ENCODE results near the gene ABR.
"Not testable (repeated sequence)": the region's sequence is repeated elsewhere in the genome, so short reads cannot be mapped to it uniquely, and the experiment has no call there.

Gene ABR

GRCh38 chr17:1089915-1090314, 89.9 kb downstream of the ABR start:
- no peak for DNase-seq

DNA sequence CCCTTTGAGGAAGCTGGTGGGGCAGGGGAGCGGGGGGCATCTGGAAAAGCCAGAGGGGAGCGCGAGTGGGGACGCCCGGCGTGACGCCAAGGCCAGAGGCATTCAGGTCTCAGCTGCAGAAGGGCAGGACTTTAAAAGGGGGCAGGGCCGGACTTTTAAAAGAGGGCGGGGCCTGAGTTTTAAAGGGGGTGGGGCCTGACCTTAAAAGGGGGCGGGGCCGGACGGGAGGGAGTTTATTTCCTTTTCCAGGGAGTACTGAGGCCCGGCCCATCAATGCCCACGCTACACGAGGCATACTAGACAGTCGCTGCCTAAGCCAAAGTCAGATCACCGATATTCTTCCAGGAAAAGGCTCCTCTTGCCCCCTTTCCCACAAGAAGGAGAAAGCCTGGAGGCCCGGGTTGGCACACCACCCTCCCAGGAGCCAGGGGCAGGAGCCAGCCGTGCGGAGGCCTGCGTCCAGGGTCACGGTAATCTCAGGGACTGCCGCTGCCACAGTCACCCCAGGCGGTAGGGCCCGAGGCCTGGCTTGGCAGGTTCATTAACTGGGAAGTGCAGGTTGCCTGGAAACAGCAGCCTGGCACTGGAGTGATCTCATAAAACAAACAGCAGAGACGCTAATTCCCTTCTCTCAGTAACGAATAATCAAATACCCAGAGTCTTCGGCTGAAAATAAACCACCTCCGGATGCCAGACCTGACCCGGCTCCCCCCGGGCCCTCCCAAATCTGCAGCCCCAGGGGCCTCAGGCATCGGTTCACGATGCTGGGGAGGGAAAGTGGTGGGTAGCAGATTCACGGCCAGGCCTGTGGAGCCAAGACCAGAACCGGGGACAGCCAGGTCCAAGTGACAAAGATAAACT, 92.2 kb downstream of the ABR start:
- no peak for DNase-seq

GRCh38 chr17:1083451-1084187, 96.2 kb downstream of the ABR start:
- no peak for DNase-seq

DNA sequence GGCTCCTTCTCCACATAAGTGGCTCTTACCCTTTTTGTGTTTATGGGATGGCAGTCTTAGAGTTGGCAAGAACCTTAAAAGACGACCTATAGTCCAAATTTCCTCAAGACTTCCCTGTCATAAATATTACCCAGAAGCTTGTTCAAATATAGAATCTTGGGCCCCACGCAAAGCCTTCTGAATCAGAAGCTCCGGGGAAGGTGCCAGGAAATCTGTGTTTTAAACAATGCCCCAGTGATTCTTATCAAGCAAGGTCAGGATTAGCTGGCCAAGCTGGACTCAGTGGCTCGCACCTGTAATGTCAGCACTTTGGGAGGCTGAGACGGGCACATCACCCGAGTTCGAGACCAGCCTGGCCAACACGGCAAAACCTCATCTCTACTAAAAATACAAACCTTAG, 97.2 kb downstream of the ABR start:
- no peak for DNase-seq

GRCh38 chr17:1078831-1079561, 100.8 kb downstream of the ABR start:
- no peak for DNase-seq

DNA sequence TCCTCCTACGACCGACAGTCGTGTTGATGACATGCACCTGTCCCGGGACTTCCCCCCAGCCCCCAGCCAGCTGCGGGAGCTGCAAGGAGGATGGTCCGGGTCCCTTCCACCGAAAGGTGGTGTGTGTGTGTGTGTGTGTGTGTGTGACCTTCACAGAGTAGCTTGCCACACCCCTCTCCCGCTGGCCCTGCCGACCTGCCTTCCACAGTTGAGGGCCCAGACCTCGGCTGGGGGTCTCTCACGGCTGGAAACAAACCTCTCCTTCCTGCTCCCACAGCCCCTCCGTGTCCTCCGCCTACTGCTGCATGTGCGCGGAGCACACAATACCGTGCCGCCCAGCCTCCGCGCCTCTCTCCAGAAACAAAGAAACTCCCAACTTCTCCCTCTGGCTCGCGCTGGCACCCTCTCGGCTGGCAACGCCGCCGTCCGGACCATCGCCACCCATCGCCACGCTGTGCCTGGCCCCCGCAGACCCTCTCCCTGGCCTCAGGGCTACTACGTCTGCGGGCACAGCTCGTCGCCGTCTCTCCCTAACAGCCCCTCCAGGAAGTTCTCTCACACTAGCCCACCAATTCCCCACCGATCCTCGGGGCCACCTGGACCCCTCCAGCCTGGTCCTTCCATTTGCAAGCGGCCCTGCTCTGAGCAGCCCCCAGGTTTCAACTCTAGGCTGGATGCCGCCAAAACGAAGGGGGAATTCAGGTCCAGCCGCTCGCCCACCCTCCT, 101.6 kb downstream of the ABR start:
- DNase-seq: no peak

GRCh38 chr17:1077581-1077985, 102.2 kb downstream of the ABR start:
- DNase-seq: no peak

DNA sequence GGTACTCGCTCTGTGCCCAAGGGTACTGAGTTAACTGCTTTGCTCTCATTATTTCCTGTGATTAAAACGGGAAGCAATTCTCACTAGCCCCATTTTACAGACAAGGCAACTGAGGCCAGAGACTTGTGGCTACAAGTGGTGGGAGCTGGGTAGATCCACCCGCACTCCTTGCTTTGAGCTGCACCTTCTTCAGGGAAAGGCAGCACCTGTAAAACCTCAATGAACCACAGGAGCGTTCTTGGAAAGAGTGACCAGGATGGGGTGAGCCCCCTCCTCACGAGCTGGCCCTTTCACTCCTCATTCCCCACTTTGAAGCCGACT, 102.8 kb downstream of the ABR start:
- no peak for DNase-seq

DNA sequence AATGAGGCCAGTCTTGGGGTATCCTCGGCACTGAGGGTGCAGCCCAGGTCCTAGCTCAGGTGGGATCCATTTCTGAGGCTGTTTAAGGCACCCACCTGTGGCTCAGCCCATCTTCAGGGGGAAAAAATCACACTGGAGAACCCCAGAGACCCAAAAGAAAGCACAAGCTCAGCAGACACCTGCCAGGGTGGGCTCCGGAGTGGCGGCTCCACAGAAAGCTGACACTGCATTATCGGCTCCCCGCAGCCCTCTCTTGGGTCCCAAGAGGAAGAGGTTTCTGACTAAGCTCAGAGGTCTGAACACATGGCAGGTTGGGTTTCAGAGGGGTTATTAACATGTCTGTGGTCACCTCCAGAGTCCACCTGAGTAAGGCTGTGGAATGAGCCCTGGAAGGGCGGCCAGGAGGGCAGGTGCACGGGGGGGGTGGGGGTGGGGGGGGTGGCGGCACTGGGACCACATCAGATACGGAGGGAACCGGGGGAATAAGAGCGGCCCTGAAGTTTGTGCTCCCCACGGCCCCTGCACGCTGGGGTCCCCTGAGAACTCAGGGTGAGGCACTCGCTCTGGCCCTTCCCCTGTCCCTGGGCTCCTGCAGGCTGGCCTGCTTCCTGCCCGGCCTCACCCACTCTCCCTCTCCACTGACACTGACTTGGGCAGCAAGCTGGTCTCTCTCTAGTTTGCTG, 103.3 kb downstream of the ABR start:
- DNase-seq: no peak

DNA sequence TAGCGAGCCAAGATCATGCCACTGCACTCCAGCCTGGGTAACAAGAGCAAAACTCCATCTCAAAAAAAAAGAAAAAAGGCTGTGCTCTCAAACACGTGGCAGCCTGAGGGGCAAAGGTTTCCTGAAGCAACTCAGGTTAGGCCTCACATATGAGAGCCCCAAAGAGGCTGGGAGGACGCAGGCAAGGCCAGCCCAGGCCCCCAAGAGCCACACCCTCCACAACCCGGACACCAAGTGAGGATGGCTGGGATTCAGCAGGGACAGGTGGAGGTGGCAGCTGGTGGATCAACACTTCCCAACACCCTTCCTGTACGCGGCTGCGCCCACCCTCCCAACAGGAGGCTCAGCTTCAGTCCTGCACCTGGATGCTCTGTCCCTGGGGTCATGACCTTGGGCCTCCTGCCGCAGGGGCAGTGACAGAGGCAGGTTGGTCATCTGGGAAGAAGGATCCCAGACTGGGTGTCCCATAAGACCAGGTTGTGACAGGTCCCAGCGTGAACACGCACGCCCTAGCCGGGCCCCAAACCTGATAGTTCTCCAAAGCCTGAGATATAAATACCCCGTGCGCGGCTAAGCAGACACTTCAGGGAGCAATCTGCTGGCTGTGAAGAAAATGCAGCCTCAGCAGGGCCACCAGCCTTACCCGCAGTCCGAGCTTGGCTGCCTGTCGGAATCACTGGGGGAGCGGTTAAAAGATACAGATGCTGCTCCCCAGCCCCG, 104.7 kb downstream of the ABR start:
- DNase-seq: no peak

DNA sequence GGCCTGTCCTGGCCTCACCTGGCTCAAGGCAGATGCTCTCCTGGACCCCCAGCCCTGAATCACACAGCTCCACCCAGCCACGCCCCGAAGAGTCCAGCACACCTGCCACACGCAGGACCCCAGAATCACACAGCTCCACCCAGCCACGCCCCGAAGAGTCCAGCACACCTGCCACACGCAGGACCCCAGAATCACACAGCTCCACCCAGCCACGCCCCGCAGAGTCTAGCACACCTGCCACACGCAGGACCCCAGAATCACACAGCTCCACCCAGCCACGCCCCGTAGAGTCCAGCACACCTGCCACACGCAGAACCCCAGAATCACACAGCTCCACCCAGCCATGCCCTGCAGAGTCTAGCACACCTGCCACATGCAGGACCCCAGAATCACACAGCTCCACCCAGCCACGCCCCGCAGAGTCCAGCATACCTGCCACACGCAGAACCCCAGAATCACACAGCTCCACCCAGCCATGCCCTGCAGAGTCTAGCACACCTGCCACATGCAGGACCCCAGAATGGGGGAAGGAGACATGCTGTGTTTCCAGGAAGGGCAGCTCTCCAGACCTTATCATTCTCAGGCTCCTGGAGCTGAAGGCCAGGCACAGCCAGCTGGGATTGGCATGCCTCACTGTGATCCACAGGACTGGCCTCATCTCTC, 105.7 kb downstream of the ABR start:
- not testable (repeated sequence) for DNase-seq

GRCh38 chr17:1073241-1073962, 106.4 kb downstream of the ABR start:
- DNase-seq: no peak

DNA sequence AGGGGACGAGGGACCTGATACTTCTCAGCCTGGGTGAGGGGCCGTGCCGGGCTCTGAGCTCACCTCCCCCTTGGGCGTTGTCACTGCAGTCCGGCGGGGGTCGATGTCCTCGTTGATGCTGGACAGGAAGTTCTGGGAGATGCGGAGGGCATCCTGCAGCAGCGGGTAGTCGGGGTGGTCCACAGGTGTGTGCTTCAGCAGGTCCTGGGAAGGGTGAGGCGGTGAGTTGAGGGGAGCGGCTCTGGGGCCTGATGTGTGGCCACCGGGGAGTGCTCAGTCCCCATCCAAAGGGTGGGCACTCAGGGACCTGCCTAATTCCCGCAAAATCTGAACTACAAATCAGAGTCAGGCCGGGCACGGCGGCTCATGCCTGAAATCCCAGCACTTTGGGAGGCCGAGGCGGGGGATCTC, 107.2 kb downstream of the ABR start:
- no peak for DNase-seq

DNA sequence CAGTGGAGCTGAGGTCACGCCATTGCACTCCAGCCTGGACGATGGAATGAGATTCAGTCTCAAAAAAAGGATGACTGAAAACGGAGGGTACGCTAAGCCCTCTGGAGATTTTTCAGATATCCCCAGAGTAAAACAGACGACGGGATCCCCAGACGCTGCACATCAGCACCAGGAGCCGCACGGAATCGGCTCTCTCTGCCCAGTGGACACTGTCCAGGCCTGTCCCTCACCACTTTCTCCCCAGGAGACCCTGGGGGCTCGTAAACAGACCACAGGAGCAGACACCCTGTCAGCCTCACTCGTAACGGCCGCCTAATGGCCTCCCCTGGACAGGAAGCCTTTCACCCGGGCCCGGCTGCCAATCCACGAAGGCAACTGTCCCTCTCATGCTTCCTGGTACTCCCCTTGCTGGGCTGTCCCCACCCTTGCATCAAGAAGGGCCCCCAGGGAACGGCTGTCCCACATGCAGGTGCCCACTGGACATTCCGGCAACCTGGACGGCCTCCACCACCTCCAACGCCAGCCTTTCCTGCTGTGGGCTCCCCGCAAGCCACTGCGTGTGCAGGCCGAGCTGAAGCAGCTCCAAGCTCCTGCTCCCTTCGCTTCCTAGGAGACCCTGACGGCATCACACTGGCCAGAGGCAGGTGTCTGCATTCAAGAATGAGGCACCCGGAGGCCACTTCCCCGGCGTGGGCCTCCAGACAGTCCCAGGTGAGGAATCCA, 108.5 kb downstream of the ABR start:
- no peak for DNase-seq

DNA sequence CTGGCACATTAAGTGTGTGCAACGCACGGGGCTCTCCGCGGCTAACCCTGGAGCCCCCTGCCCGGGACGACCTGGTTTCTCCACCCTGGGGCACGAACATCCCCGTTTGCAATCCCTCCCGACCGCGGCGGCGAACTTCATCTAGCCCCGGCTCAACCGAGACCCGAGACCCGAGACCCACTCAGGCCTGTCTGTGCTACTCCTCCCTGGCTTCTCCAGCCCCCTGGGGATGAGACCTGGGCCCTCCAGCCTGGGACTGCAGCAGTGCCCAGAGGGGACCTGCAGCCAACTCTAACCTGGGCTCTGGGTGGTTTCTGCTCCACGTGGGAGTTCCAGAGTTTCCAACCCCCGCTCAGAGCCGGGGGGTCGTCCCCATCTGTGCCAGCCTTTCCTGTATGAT, 109.4 kb downstream of the ABR start:
- no peak for DNase-seq

- no peak for DNase-seq
These were observed 109.9 kb downstream of the ABR start for GRCh38 chr17:1069847-1070246.

- DNase-seq: no peak
These were observed 111.4 kb downstream of the ABR start for GRCh38 chr17:1068356-1068755.

DNA sequence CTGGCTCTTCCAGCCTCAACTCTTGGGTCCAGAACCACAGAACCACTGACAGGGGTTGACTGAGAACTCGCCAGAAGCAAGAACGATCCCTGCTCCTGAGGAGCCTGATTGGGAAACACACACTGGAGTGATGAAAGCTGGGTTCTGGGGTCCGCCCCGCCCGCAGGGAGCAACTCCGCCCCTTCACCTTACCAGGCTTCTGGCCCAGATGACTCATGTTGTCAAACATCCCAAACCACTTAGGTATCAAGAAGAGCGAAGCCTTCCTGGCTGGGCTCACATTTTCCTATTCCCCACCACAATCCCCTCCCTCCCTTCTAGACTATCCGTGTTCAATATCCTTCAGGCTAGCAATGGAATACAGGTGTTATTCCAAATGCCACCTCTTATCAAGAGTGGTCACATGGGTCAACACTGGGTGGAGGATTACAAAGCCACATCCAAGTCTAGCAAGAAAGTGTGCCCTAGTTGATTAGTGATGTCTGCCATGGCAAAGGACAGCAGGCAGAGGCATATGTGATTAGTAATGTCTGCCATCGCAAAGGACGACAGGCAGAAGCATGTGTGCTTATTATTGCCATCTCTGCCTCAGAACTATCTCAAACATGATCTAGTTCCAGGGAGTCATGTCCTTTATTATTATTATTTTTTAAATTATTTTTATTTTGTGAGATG, 112.4 kb downstream of the ABR start:
- DNase-seq: no peak

- DNase-seq: not testable (repeated sequence)
These were observed 114.4 kb downstream of the ABR start for GRCh38 chr17:1065416-1065815.

Data from SW 1271 (cell line).